NCI-H510A treated with DMSO at 0.1 percent for 48 hours (cell line): ENCODE measurements around the gene FAM13A.

ENCODE experiments used
- DNase-seq: peaks from one replicate; lab custom pipeline; 2025; lab: John Stamatoyannopoulos, UW

FAM13A gene

GRCh38 chr4:88779431-88779830, 277.6 kb downstream of the FAM13A start:
- no peak for DNase-seq

DNA sequence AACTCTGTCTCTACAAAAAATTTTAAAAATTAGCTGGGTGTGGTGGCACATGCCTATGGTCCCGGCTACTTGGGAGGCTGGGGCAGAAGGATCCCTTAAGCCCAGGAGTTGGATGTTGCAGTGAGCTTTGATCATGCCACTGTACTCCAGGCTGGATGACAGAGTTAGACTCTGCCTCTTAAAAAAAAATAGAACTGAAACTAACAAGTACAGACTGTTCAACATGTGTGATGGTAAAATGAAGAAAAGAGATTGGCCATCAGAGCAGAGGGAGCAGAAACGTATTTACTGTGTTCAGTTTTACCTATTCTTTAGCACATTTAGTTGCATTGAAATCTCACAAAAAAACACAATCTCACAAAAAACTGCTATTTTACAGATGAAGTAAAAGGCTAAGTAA, 281.5 kb downstream of the FAM13A start:
- no peak for DNase-seq

DNA sequence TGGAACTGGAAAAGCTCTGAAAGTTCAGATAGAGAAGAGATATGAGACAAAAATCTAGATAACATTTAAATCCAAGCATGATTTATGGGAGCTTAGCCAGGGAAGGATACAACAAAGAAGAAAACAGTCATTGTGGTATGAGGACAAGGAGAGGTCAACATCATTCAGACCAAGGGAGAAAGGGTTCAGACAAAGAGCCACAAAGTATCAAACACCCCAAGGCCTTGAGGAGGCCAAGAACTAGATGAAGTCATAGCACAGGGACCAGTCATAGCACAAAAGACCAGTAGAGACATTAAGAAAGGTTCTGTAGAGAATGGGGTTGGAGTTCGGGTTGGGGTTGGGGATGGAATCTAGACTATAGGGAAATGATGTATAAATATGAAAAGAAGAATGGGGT, 282.0 kb downstream of the FAM13A start:
- DNase-seq: no peak

- no peak for DNase-seq
Observed at GRCh38 chr4:88771883-88772450, 285.0 kb downstream of the FAM13A start.

DNA sequence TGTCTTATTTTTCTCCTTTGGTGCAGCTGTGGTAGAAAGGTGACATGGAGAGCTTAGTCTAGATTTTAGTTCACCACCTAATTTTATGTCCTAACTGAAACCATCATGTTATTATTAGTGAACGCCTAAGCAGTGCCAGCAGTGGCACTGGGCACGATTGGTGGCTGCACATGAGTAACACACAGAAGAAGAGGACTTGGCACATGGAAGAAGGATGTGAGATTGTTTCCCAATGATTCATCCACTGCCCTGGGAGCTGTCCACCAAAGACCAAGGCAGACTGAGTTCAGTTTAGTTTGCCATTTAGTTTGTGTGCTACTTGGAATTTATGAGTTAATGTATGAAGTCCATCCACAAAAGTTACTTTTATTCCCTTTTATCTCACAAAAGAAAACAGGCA, 291.3 kb downstream of the FAM13A start:
- DNase-seq: no peak

GRCh38 chr4:88763075-88763474, 293.9 kb downstream of the FAM13A start:
- DNase-seq: no peak

- DNase-seq: no peak
Observed at GRCh38 chr4:88761861-88762523, 295.0 kb downstream of the FAM13A start.

- no peak for DNase-seq
Observed at GRCh38 chr4:88761342-88761741, 295.6 kb downstream of the FAM13A start.

DNA sequence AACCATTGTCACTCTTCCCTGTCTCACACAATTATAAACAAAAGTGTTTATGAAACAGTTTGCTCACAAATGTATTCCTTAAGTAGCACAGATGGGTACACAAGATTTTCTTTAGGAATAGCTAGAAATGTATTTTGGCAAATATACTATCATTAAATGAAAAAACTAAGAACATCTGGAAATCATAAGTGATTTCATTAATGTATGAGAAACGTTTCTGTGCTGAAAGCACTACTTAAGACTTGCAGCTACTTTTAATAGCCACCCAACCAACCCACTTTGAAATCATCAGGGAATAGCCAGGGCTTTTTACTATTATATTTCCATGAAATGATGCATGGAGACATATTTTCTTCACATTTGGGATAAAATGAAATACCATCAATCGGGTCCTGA, 297.1 kb downstream of the FAM13A start:
- no peak for DNase-seq

DNA sequence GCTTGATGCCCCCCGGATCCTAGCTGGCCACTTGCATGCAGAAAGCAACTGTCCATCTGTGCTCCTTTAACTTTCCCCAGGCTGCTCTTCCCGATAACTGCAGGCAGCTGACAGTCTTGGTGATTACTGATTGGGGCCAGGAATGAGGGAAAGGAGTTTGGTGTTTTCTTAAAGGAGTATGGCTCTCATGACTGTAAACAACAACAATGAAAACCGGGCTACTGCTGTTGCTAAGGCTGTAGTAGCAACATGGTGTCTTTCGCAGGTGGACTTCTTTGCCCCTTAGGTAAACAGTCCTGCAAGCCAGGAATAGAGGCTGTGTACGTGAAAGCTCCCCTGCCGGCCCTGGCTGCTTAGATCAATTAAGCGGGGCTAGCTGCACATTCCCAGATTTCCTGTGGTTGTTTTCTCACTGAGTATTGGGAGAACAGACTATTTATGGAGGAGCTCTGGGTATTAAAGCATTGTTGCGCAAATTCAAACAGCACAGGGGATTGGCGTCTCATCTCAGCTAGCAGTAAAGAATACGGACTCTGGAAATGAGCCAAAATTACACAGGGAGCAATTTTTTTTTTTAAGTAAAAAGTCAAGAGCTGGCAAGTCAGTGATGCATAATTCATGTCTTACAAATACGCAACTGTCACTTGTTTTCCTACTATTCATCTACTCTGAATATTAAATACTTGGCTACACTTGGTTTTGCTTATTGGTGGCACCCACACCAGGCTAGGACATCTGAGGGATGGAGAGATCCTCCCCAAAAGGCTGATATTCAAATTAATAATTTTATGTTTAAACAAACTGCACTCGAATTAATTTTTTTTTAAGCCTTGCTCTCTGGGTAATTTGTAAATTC, 297.7 kb downstream of the FAM13A start:
- DNase-seq: no peak

DNA sequence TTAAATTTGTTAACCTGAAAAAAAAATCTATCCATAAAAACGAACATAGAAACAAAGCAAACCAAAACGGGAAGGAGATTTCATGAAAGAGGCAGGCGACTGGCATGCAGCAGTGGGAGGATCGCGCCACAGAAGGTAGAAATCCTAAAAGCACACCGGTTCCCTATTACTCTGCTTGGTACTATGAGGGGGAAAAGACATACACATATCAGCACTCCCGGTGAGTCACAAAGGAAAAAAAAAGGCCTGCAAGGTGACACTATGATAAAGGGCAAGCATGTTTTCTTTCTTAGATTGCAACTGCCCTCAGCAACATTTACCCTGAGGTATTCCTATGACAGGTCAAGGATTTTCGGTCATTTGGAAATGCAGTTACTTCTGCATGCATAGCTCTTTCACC, 298.7 kb downstream of the FAM13A start:
- DNase-seq: no peak

- DNase-seq: no peak
Observed at GRCh38 chr4:88757776-88758175, 299.2 kb downstream of the FAM13A start.

GRCh38 chr4:88757067-88757466, 299.9 kb downstream of the FAM13A start:
- DNase-seq: no peak

DNA sequence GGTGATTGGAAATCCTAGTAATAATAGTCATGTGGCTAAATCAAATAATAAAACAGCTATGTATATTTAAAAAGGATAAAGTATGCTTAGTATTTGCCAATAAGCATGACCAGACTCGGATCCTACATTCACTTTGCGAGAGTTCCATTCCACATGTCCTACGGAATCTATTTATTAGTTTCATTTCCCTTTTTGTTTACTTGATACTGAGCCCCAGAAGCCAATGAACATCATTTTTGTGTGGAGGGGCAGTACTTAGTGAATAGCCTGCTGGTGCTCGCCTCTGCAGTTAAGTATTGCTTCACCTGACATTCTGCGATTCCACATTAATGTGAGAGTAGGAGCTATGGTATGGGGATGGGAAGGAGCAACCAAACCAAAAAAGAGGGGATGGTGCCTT, 300.8 kb downstream of the FAM13A start:
- DNase-seq: no peak

DNA sequence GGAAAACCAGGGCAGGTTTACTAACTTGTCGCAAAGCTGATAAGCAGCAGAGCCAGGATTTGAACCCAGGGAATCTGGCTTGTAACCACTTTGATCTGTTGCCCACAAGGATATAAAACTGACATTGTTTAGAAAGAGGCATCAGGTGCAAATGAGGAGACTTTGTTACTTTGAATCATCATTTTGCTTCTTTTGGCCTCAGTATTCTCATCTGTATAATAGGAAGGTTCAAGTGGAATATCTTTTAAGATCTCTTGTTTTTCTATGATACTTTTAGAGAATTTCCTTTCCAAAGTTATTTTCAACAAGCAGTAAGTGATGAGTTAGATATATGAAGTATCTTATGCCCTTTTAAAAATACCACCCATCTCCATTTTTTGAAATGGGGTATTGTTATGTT, 301.5 kb downstream of the FAM13A start:
- no peak for DNase-seq

DNA sequence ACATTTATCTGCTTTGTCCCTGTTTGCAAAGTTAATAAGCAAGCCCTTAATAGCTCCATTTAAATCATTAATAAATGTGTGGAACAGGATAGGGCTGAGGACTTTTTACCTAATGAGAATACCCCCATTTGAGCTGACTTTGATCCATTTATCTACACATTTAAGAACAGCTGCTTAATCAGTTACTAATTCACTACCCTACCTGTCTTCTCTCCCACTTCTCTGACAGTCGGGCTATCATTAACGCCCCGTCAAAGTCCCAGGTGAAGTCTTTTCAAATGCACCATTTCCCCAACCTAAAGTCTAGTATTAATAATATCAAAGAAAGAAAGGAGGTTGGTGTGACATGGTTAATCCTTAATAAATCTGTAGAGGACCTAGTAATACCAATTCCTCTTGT, 302.2 kb downstream of the FAM13A start:
- no peak for DNase-seq

- no peak for DNase-seq
Observed at GRCh38 chr4:88753658-88754571, 303.1 kb downstream of the FAM13A start.

DNA sequence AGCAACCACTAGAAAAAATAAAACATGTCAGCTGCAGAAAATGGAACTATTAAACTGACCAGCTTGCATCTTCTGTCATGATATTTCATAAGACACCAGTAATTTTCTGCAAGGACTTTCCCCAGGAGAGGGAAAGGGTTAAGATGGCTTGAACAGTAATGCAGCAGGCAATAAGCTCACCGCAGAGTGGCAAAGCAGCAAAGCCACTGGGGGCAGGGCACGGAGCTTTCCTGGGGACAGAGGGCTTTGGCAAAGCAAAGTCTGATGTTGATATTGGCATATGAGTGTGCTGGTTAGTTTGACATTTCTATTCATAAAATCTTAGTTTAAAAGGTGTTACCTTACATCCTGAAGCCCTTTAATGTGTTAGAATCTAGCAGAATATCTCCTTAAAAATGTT, 304.2 kb downstream of the FAM13A start:
- DNase-seq: no peak

- no peak for DNase-seq
Observed at GRCh38 chr4:88752076-88752463, 304.9 kb downstream of the FAM13A start.

GRCh38 chr4:88751258-88752075, 305.5 kb downstream of the FAM13A start:
- no peak for DNase-seq

GRCh38 chr4:88750369-88750768, 306.6 kb downstream of the FAM13A start:
- DNase-seq: no peak
